Muscle of leg (tissue), 16 donors: Measurements from ENCODE around the gene ARHGAP33. TPM values are rescaled to one million over a fixed set of nuclear protein-coding genes. Genes with fewer than 3 reads are reported as not detected.

ENCODE experiments used
- DNase-seq: peaks from one replicate; pipeline ENCODE4 v3.0.0; 2013
- H3K27ac ChIP-seq: one replicate; pipeline ENCODE4 v1.5.1; 2013; ENCODE audit warnings: mild to moderate bottlenecking, low read length, control low read depth
- H3K27me3 ChIP-seq: one replicate; pipeline ENCODE4 v1.6.1; 2013; ENCODE audit warnings: low read length; ENCODE audit not compliant: control insufficient read depth, insufficient read depth
- H3K36me3 ChIP-seq: one replicate; pipeline ENCODE4 v1.6.1; 2013; ENCODE audit warnings: low read length; ENCODE audit not compliant: control insufficient read depth, insufficient read depth
- H3K4me1 ChIP-seq: one replicate; pipeline ENCODE4 v1.6.1; 2013; ENCODE audit warnings: low read length; ENCODE audit not compliant: control insufficient read depth, insufficient read depth
- H3K4me3 ChIP-seq: one replicate; pipeline ENCODE4 v1.5.1; 2013; ENCODE audit warnings: low read length, control low read depth
- H3K9me3 ChIP-seq: replicated peaks from 2 replicates; pipeline ENCODE4 v1.6.1; 2013; ENCODE audit warnings: low read depth, low read length; ENCODE audit not compliant: control insufficient read depth
- WGBS: methylation state at CpG from one replicate; pipeline ENCODE4 v1.1.5; 2013; ENCODE audit warnings: missing lambda C conversion rate; ENCODE audit not compliant: insufficient coverage; 5-methylcytosine and 5-hydroxymethylcytosine counted together
- long read RNA-seq, 11 donors: transcript quantifications; one replicate each; lab custom pipeline, GENCODE V29; 2026
- polyA plus RNA-seq, 8 donors: library from polyadenylated mRNA; unstranded; fragments of 120-200 nt; gene quantifications; one replicate each; pipeline versions ENCODE4 v1.2.1 to v1.2.3, GENCODE V29; 2013; ENCODE audit warnings: inconsistent platforms in 1 of 8, low replicate concordance in 1 of 8; ENCODE audit not compliant: insufficient read length in 8 of 8, insufficient read depth in 1 of 8
- total RNA-seq: library from RNA; stranded (reverse); fragments of 120-200 nt; gene quantifications from one replicate; pipeline ENCODE4 v1.2.4, GENCODE V29; 2013

The ARHGAP33 gene
- 3.6 TPM for total RNA-seq
- polyA plus RNA-seq = 10 to 100 TPM in 7 of 8 donors, 1 to 10 TPM in 1; 8.3 to 28.5 (median 19.4) TPM
- long read RNA-seq, donor 1, partial matches to known transcripts = 0 of 1 reads
- long read RNA-seq, donor 1, other reads (novel, unspliced or antisense) = 0 of 1 reads
- long read RNA-seq, donor 2 = 0 reads
- long read RNA-seq, donor 3 = 0 reads
- long read RNA-seq, donor 4, partial matches to known transcripts = 11 of 11 reads
- long read RNA-seq, donor 4, other reads (novel, unspliced or antisense) = 0 of 11 reads
- long read RNA-seq, donor 5 = 0 reads
- long read RNA-seq, donor 6, partial matches to known transcripts = 6 of 6 reads
- long read RNA-seq, donor 6, other reads (novel, unspliced or antisense) = 0 of 6 reads
- long read RNA-seq, donor 7 = 0 reads
- long read RNA-seq, donor 8 = 0 reads
- long read RNA-seq, donor 9, partial matches to known transcripts = 0 of 1 reads
- long read RNA-seq, donor 9, other reads (novel, unspliced or antisense) = 0 of 1 reads
- long read RNA-seq, donor 10, partial matches to known transcripts = 0 of 1 reads
- long read RNA-seq, donor 10, other reads (novel, unspliced or antisense) = 0 of 1 reads
- long read RNA-seq, donor 11 = 0 reads

GRCh38 chr19:35775298-35776101 is at the start of gene ARHGAP33:
Gene ARHGAP33, plus strand, starts transcription at chr19:35775564. Its CDS starts 95 bp downstream, at chr19:35775659.
- peak; percentile 99 for DNase-seq
- Histone ChIP-seq H3K27me3 (no peaks in the 10 kb centered on the region), H3K4me1 (peaks cover 21% of the 10 kb centered on the region), H3K36me3 (peaks cover 21% of the 10 kb centered on the region), H3K4me3 (peak within 1 kb of the TSS; percentile 72), H3K9me3 (no peaks in the 10 kb centered on the region), H3K27ac (no peak within 1 kb of the TSS)
- WGBS = under 1% methylated on average over 76 of the region's 82 CpGs

GRCh38 chr19:35727053-35727955 is 48.1 kb upstream of the ARHGAP33 start:
- H3K4me3 ChIP-seq = no peak overlapping the region
- DNase-seq = no peak
- H3K36me3 ChIP-seq = peaks cover 98% of the 10 kb centered on the region

GRCh38 chr19:35727956-35728706 is 47.2 kb upstream of the ARHGAP33 start:
- DNase-seq = no peak
- Histone ChIP-seq H3K9me3 (no peaks in the 10 kb centered on the region), H3K27ac (no peak overlapping the region), H3K27me3 (no peaks in the 10 kb centered on the region), H3K4me1 (no peaks in the 10 kb centered on the region), H3K4me3 (no peak overlapping the region), H3K36me3 (peaks cover 95% of the 10 kb centered on the region)
- 92% methylated on average over 16 of the region's 19 CpGs for WGBS

More at GRCh38 chr19:35727053-35727955, 48.1 kb upstream of the ARHGAP33 start:
- no peaks in the 10 kb centered on the region for H3K27me3 ChIP-seq
- no peaks in the 10 kb centered on the region for H3K9me3 ChIP-seq
- no peaks in the 10 kb centered on the region for H3K4me1 ChIP-seq
- WGBS = 93% methylated on average over 17 of the region's 25 CpGs
- no peak overlapping the region for H3K27ac ChIP-seq

- no peak overlapping the region for H3K27ac ChIP-seq
- WGBS = 93% methylated on average over 18 of the region's 18 CpGs
- H3K4me3 ChIP-seq = no peak overlapping the region
- H3K36me3 ChIP-seq = peaks cover 94% of the 10 kb centered on the region
- no peaks in the 10 kb centered on the region for H3K9me3 ChIP-seq
- H3K27me3 ChIP-seq = no peaks in the 10 kb centered on the region
- H3K4me1 ChIP-seq = no peaks in the 10 kb centered on the region
- DNase-seq = no peak
Observed at GRCh38 chr19:35729021-35729420, 46.3 kb upstream of the ARHGAP33 start.

- Histone ChIP-seq H3K4me1 (no peaks in the 10 kb centered on the region), H3K27ac (no peak overlapping the region), H3K36me3 (peaks cover 94% of the 10 kb centered on the region), H3K9me3 (no peaks in the 10 kb centered on the region), H3K4me3 (no peak overlapping the region), H3K27me3 (no peaks in the 10 kb centered on the region)
- no peak for DNase-seq
- WGBS = 87% methylated on average over 11 of the region's 11 CpGs
Observed at GRCh38 chr19:35729763-35730162, 45.6 kb upstream of the ARHGAP33 start.

GRCh38 chr19:35730326-35730725 is 45.0 kb upstream of the ARHGAP33 start:
- H3K27ac ChIP-seq = no peak overlapping the region
- no peak for DNase-seq
- no peaks in the 10 kb centered on the region for H3K27me3 ChIP-seq
- peaks cover 93% of the 10 kb centered on the region for H3K36me3 ChIP-seq
- 93% methylated on average over 18 of the region's 18 CpGs for WGBS
- no peaks in the 10 kb centered on the region for H3K4me1 ChIP-seq
- H3K9me3 ChIP-seq = no peaks in the 10 kb centered on the region
- H3K4me3 ChIP-seq = no peak overlapping the region

- WGBS = 68% methylated on average over 9 of the region's 9 CpGs
- no peak overlapping the region for H3K27ac ChIP-seq
- H3K4me1 ChIP-seq = no peaks in the 10 kb centered on the region
- no peaks in the 10 kb centered on the region for H3K9me3 ChIP-seq
- H3K27me3 ChIP-seq = no peaks in the 10 kb centered on the region
- H3K4me3 ChIP-seq = no peak overlapping the region
- peaks cover 89% of the 10 kb centered on the region for H3K36me3 ChIP-seq
- DNase-seq = no peak
Observed at GRCh38 chr19:35731353-35731752, 44.0 kb upstream of the ARHGAP33 start.

- no peaks in the 10 kb centered on the region for H3K27me3 ChIP-seq
- no peak for DNase-seq
- H3K4me3 ChIP-seq = no peak overlapping the region
- no peaks in the 10 kb centered on the region for H3K9me3 ChIP-seq
- H3K4me1 ChIP-seq = no peaks in the 10 kb centered on the region
- 64% methylated on average over 9 of the region's 21 CpGs for WGBS
- H3K27ac ChIP-seq = no peak overlapping the region
- H3K36me3 ChIP-seq = peaks cover 92% of the 10 kb centered on the region
Observed at GRCh38 chr19:35731779-35732405, 43.5 kb upstream of the ARHGAP33 start.
